Activated CD4-positive, alpha-beta memory T cell treated with anti-CD3 and anti-CD28 coated beads, Interleukin-2, amount 10 ng/mL, durations not matched to agents 7 days and 5 days (primary cell): ENCODE results near the gene SMTN. TPM values are rescaled to one million over a fixed set of nuclear protein-coding genes. Genes with fewer than 3 reads are reported as not detected.
A peak's percentile ranks its signal among the peaks of the same experiment; 100 is the strongest.

Experiments
- CTCF ChIA-PET: fragments of 350-600 bp; sonication (Branson Sonifier 250); formaldehyde crosslinking; loops from one replicate; lab custom pipeline; 2021; ENCODE audit warnings: antibody characterized with exemption, inconsistent platforms; lab: Charles Lee
- POLR2A ChIA-PET: fragments of 350-600 bp; sonication (Branson Sonifier 250); formaldehyde crosslinking; loops from one replicate; lab custom pipeline; 2021; ENCODE audit warnings: antibody characterized with exemption; lab: Charles Lee
- DNase-seq: peaks from one replicate; pipeline ENCODE4 v3.0.0-alpha.2; 2020
- H3K27ac Mint-ChIP-seq: one replicate; pipeline ENCODE4 v1.8.0; 2021; ENCODE audit warnings: mild to moderate bottlenecking, mixed read lengths
- H3K27me3 Mint-ChIP-seq: one replicate; pipeline ENCODE4 v1.8.0; 2021; ENCODE audit warnings: mixed read lengths
- H3K36me3 Mint-ChIP-seq: one replicate; pipeline ENCODE4 v1.8.0; 2021; ENCODE audit warnings: low read depth, mixed read lengths
- H3K4me1 Mint-ChIP-seq: one replicate; pipeline ENCODE4 v1.8.0; 2021; ENCODE audit warnings: mixed read lengths
- H3K4me3 Mint-ChIP-seq: one replicate; pipeline ENCODE4 v1.8.0; 2021; ENCODE audit warnings: mild to moderate bottlenecking, mixed read lengths
- H3K9me3 Mint-ChIP-seq: one replicate; pipeline ENCODE4 v1.8.0; 2021; ENCODE audit warnings: mixed read lengths
- total RNA-seq, 2 experiments: library from RNA; stranded (reverse); gene quantifications; one replicate each; pipeline ENCODE4 v1.2.3, GENCODE V29; 2021

The SMTN gene
- 10 to 100 TPM; 36.4 to 41.4 TPM for total RNA-seq

- Mint-ChIP-seq H3K27ac (peak within 1 kb of the TSS; percentile 14), H3K4me3 (peak within 1 kb of the TSS; percentile 85), H3K27me3 (no peaks in the 10 kb centered on the region), H3K9me3 (no peaks in the 10 kb centered on the region), H3K36me3 (no peaks in the 10 kb centered on the region), H3K4me1 (peaks cover 38% of the 10 kb centered on the region)
- ChIA-PET POLR2A (interaction anchor here (0.6 to 2.9 kb wide), 4 partner anchors 112 to 427 kb away, joined by 3 to 18 read pairs (median 4); partner anchors contain the start of genes MORC2 and TUG1), CTCF (interaction anchor here (0.9 to 1.7 kb wide), 3 partner anchors 111 to 191 kb away, joined by 3 to 6 read pairs (median 3); partner anchors contain the start of gene TUG1)
- peak; percentile 90 for DNase-seq
Measured at GRCh38 chr22:31080848-31081649, at the start of gene SMTN. SMTN (plus strand) TSS chr22:31081318; CDS start chr22:31083259, 1,941 bp downstream.

GRCh38 chr22:31036671-31037550, 44.2 kb upstream of the SMTN start:
- Mint-ChIP-seq H3K9me3 (no peaks in the 10 kb centered on the region), H3K27ac (no peak overlapping the region), H3K36me3 (no peaks in the 10 kb centered on the region), H3K27me3 (no peaks in the 10 kb centered on the region), H3K4me1 (no peaks in the 10 kb centered on the region), H3K4me3 (no peak overlapping the region)
- POLR2A ChIA-PET = interaction anchor here (1.2 kb wide), 1 partner anchor 68 kb away, joined by 3 read pairs; the partner anchor contains the start of genes MORC2 and TUG1
- CTCF ChIA-PET = no interaction called here
- DNase-seq = no peak

GRCh38 chr22:31038686-31039085, 42.4 kb upstream of the SMTN start:
- Mint-ChIP-seq H3K27ac (no peak overlapping the region), H3K4me3 (no peak overlapping the region), H3K27me3 (no peaks in the 10 kb centered on the region), H3K9me3 (no peaks in the 10 kb centered on the region), H3K4me1 (no peaks in the 10 kb centered on the region), H3K36me3 (no peaks in the 10 kb centered on the region)
- DNase-seq = no peak
- POLR2A ChIA-PET = no interaction called here
- CTCF ChIA-PET = no interaction called here

- Mint-ChIP-seq H3K27me3 (no peaks in the 10 kb centered on the region), H3K36me3 (no peaks in the 10 kb centered on the region), H3K4me1 (no peaks in the 10 kb centered on the region), H3K27ac (no peak overlapping the region), H3K9me3 (no peaks in the 10 kb centered on the region), H3K4me3 (no peak overlapping the region)
- no peak for DNase-seq
- ChIA-PET CTCF (no interaction called here), POLR2A (no interaction called here)
Measured at GRCh38 chr22:31039393-31039792, 41.7 kb upstream of the SMTN start.

- ChIA-PET CTCF (no interaction called here), POLR2A (no interaction called here)
- DNase-seq = no peak
- Mint-ChIP-seq H3K4me1 (no peaks in the 10 kb centered on the region), H3K9me3 (no peaks in the 10 kb centered on the region), H3K27ac (no peak overlapping the region), H3K27me3 (no peaks in the 10 kb centered on the region), H3K4me3 (no peak overlapping the region), H3K36me3 (no peaks in the 10 kb centered on the region)
Measured at GRCh38 chr22:31040542-31041398, 40.3 kb upstream of the SMTN start.

- Mint-ChIP-seq H3K9me3 (no peaks in the 10 kb centered on the region), H3K36me3 (no peaks in the 10 kb centered on the region), H3K4me3 (no peak overlapping the region), H3K27me3 (no peaks in the 10 kb centered on the region), H3K4me1 (no peaks in the 10 kb centered on the region), H3K27ac (no peak overlapping the region)
- DNase-seq = no peak
- CTCF ChIA-PET = no interaction called here
- POLR2A ChIA-PET = no interaction called here
Measured at GRCh38 chr22:31044262-31044861, 36.8 kb upstream of the SMTN start.

GRCh38 chr22:31045900-31046538, 35.1 kb upstream of the SMTN start:
- no peak for DNase-seq
- H3K27ac Mint-ChIP-seq = no peak overlapping the region
- ChIA-PET CTCF (interaction anchor here (0.6 kb wide), 1 partner anchor 817 kb away, joined by 3 read pairs; no protein-coding TSS in a partner anchor), POLR2A (interaction anchor here (1.4 kb wide), 1 partner anchor 18 kb away, joined by 4 read pairs; no protein-coding TSS in a partner anchor)
- no peaks in the 10 kb centered on the region for H3K9me3 Mint-ChIP-seq
- no peaks in the 10 kb centered on the region for H3K27me3 Mint-ChIP-seq
- H3K4me3 Mint-ChIP-seq = no peak overlapping the region
- no peaks in the 10 kb centered on the region for H3K36me3 Mint-ChIP-seq
- H3K4me1 Mint-ChIP-seq = no peaks in the 10 kb centered on the region

GRCh38 chr22:31046539-31047226, 34.4 kb upstream of the SMTN start:
- CTCF ChIA-PET = interaction anchor here (0.6 kb wide), 1 partner anchor 818 kb away, joined by 3 read pairs; no protein-coding TSS in a partner anchor
- Mint-ChIP-seq H3K27ac (no peak overlapping the region), H3K27me3 (no peaks in the 10 kb centered on the region), H3K4me3 (no peak overlapping the region), H3K36me3 (no peaks in the 10 kb centered on the region), H3K9me3 (no peaks in the 10 kb centered on the region), H3K4me1 (no peaks in the 10 kb centered on the region)
- POLR2A ChIA-PET = interaction anchor here (1.4 kb wide), 1 partner anchor 18 kb away, joined by 4 read pairs; no protein-coding TSS in a partner anchor
- no peak for DNase-seq

GRCh38 chr22:31048570-31048969, 32.5 kb upstream of the SMTN start:
- POLR2A ChIA-PET = no interaction called here
- DNase-seq = no peak
- no peak overlapping the region for H3K27ac Mint-ChIP-seq
- H3K9me3 Mint-ChIP-seq = no peaks in the 10 kb centered on the region
- H3K27me3 Mint-ChIP-seq = no peaks in the 10 kb centered on the region
- no peaks in the 10 kb centered on the region for H3K36me3 Mint-ChIP-seq
- no peak overlapping the region for H3K4me3 Mint-ChIP-seq
- CTCF ChIA-PET = no interaction called here
- H3K4me1 Mint-ChIP-seq = no peaks in the 10 kb centered on the region

GRCh38 chr22:31049815-31050420, 31.2 kb upstream of the SMTN start:
- DNase-seq = no peak
- no peaks in the 10 kb centered on the region for H3K9me3 Mint-ChIP-seq
- no peaks in the 10 kb centered on the region for H3K36me3 Mint-ChIP-seq
- CTCF ChIA-PET = no interaction called here
- no peaks in the 10 kb centered on the region for H3K27me3 Mint-ChIP-seq
- POLR2A ChIA-PET = no interaction called here
- H3K27ac Mint-ChIP-seq = no peak overlapping the region
- H3K4me3 Mint-ChIP-seq = no peak overlapping the region
- H3K4me1 Mint-ChIP-seq = no peaks in the 10 kb centered on the region

GRCh38 chr22:31055117-31055634, 25.9 kb upstream of the SMTN start:
- Mint-ChIP-seq H3K27ac (no peak overlapping the region), H3K4me1 (no peaks in the 10 kb centered on the region), H3K27me3 (no peaks in the 10 kb centered on the region), H3K9me3 (no peaks in the 10 kb centered on the region), H3K36me3 (no peaks in the 10 kb centered on the region), H3K4me3 (no peak overlapping the region)
- ChIA-PET CTCF (no interaction called here), POLR2A (no interaction called here)
- DNase-seq = no peak
